Skeletal muscle tissue (tissue), 5 donors: Measurements from ENCODE around the gene FGFBP3. TPM values are rescaled to one million over a fixed set of nuclear protein-coding genes. Genes with fewer than 3 reads are reported as not detected.

Experiments
- H3K27ac ChIP-seq: one replicate; pipeline ENCODE4 v1.7.0; 2013; ENCODE audit warnings: mild to moderate bottlenecking, low read depth, low read length, inconsistent platforms
- H3K27me3 ChIP-seq, 3 donors: one replicate each; pipeline ENCODE4 v1.7.0; 2013; ENCODE audit warnings: low read length in 3 of 3; ENCODE audit not compliant: control insufficient read depth in 3 of 3, insufficient read depth in 3 of 3
- H3K36me3 ChIP-seq, 3 donors: one replicate each; pipeline ENCODE4 v1.7.0; 2013; ENCODE audit warnings: low read length in 3 of 3; ENCODE audit not compliant: control insufficient read depth in 3 of 3, insufficient read depth in 3 of 3
- H3K4me1 ChIP-seq, 3 donors: one replicate each; pipeline ENCODE4 v1.7.0; 2013; ENCODE audit warnings: low read length in 3 of 3, mild to moderate bottlenecking in 3 of 3; ENCODE audit not compliant: control insufficient read depth in 3 of 3, insufficient read depth in 3 of 3
- H3K4me3 ChIP-seq, 3 donors: one replicate each; pipeline ENCODE4 v1.7.0; 2013; ENCODE audit warnings: low read length in 3 of 3
- H3K9ac ChIP-seq, 3 donors: one replicate each; pipeline ENCODE4 v1.7.0; 2013; ENCODE audit warnings: low read length in 3 of 3, mild to moderate bottlenecking in 3 of 3, moderate library complexity in 2 of 3, low read depth in 1 of 3
- H3K9me3 ChIP-seq, 3 donors: one replicate each; pipeline ENCODE4 v1.7.0; 2013; ENCODE audit warnings: low read length in 3 of 3; ENCODE audit not compliant: control insufficient read depth in 3 of 3
- small RNA-seq: library from RNA; depleted of rRNA; stranded (forward); fragments of <200 nt; gene quantifications from one replicate; pipeline ENCODE3, GENCODE V24; 2014
- total RNA-seq: library from RNA; depleted of rRNA; stranded (reverse); fragments of >200 nt; gene quantifications from one replicate; pipeline ENCODE4 v1.2.3, GENCODE V29; 2014
- donor health status: Osteomylitis.

Gene FGFBP3
- total RNA-seq, 1 donor from 2014 or later, result 1.6 TPM

- H3K9me3 ChIP-seq, result no peaks in the 10 kb centered on the region
- no peak overlapping the region for H3K4me3 ChIP-seq
- H3K36me3 ChIP-seq, result peaks cover 30 to 64% (median 48%) of the 10 kb centered on the region in 3 donors
- H3K4me1 ChIP-seq, result no peaks in the 10 kb centered on the region
- H3K9ac ChIP-seq, result no peak overlapping the region
- no peaks in the 10 kb centered on the region for H3K27me3 ChIP-seq
- H3K27ac ChIP-seq, result no peak overlapping the region
Measured at GRCh38 chr10:91864099-91864498, 45.2 kb downstream of the FGFBP3 start.

GRCh38 chr10:91860885-91861284, 48.4 kb downstream of the FGFBP3 start:
- Histone ChIP-seq H3K9ac (no peak overlapping the region), H3K9me3 (no peaks in the 10 kb centered on the region), H3K4me3 (no peak overlapping the region), H3K36me3 (peaks cover 41 to 88% (median 75%) of the 10 kb centered on the region in 3 donors), H3K4me1 (no peaks in the 10 kb centered on the region), H3K27ac (no peak overlapping the region), H3K27me3 (no peaks in the 10 kb centered on the region)

GRCh38 chr10:91856637-91857036, 52.6 kb downstream of the FGFBP3 start:
- Histone ChIP-seq H3K9ac (no peak overlapping the region), H3K4me1 (no peaks in the 10 kb centered on the region), H3K4me3 (no peak overlapping the region), H3K36me3 (peaks cover 31 to 77% (median 76%) of the 10 kb centered on the region in 3 donors), H3K9me3 (no peaks in the 10 kb centered on the region), H3K27me3 (no peaks in the 10 kb centered on the region), H3K27ac (no peak overlapping the region)

Small RNAs within 50 kb of the gene (small RNA-seq; reads per million reads assigned to genes)
- gene AL359198.2, result not detected

Other genes with a start within 250 kb of the FGFBP3 start
- 41.2 TPM for gene TNKS2, start 111.1 kb downstream of the FGFBP3 start, total RNA-seq
- gene BTAF1, start 14.3 kb upstream of the FGFBP3 start, total RNA-seq, result 35.5 TPM